ENCODE measurements around the gene CYP3A4.

- no peak for TF ChIP-seq CTCF (conservative IDR thresholded peaks at IDR 0.05; ENCODE audit: low read depth, low read length)
- TF ChIP-seq EZH2 (IDR thresholded peaks at IDR 0.05; ENCODE audit: low read length, unreplicated experiment): no peak
These were observed 39.0 kb upstream of the CYP3A4 start for GRCh38 chr7:99822731-99823718.
